DMS53 treated with DMSO at 0.1 percent for 48 hours (cell line): ENCODE results near the gene CDC14B.
"Not testable (repeated sequence)": the region's sequence is repeated elsewhere in the genome, so short reads cannot be mapped to it uniquely, and the experiment has no call there.

Source experiments
- DNase-seq: peaks from one replicate; lab custom pipeline; 2025; ENCODE audit not compliant: unreplicated experiment; lab: John Stamatoyannopoulos, UW

The CDC14B gene

GRCh38 chr9:96626912-96627311 is 7.3 kb upstream of the CDC14B start:
- DNase-seq, result no peak

GRCh38 chr9:96621618-96622017 is 2.0 kb upstream of the CDC14B start:
- DNase-seq, result no peak

DNA sequence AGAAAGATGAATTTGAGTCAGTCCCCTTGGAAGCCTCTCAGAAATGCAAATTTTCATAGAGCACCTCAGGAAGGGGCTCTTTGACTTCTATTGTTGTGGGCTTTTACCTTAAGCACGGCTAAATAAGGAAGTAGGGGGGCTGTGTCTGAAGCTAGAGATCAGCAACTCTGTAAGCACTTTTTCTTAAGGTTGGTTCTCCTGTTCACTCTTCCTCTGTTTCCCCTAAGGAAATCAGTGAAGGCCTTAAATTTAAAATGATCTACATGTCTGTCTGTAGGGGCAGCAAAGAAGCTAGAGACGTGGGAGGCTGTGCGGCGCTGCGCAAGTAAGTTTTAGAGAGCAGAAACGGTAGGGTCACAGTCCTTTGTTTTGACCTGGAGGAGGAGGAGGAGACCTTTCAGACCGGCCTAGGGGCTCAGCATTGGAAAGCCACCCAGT is 1.2 kb upstream of the CDC14B start:
- DNase-seq, result no peak

DNA sequence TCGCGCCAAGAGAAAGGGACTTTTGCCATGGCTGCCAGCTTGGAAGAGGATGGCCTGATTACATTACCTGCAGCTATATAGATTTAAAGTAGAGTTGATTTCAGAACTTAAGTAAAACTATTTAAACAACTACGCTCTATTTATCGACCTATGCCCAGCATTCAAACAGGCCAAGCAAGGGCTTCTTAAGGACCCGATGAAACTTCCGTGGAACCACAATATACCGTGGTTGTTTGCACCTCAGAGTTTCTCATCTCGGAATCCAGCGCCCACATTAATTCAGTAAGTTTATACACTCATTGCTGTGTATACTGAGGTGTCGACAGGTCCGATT is 505 bp upstream of the CDC14B start:
- DNase-seq, result no peak

GRCh38 chr9:96619124-96619465 is 548 bp downstream of the CDC14B start:
- no peak for DNase-seq

GRCh38 chr9:96618209-96619123 is 1.2 kb downstream of the CDC14B start:
- peak; percentile 19 for DNase-seq

- no peak for DNase-seq
Observed at GRCh38 chr9:96617439-96618185, 2.0 kb downstream of the CDC14B start.

- no peak for DNase-seq
Observed at GRCh38 chr9:96616817-96617438, 2.7 kb downstream of the CDC14B start.

DNA sequence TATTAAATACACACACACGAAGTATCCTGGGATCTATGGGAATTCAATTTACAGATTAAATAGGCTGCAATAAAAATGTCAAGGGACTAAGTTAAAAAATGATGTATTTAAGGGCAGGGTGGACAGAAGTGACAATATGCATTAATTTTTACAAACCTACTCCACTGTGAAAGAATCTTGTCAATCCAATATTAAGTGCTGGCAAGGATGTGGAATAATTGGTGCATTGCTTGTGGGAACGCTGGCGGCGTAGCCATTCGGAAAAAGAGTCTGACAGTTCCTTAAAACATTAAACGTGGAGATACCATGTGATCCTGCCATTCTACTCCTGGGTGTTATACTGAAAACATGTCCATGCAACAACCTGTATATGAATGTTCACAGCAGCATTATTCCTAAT is 4.2 kb downstream of the CDC14B start:
- no peak for DNase-seq

- not testable (repeated sequence) for DNase-seq
Observed at GRCh38 chr9:96614664-96615063, 5.0 kb downstream of the CDC14B start.

DNA sequence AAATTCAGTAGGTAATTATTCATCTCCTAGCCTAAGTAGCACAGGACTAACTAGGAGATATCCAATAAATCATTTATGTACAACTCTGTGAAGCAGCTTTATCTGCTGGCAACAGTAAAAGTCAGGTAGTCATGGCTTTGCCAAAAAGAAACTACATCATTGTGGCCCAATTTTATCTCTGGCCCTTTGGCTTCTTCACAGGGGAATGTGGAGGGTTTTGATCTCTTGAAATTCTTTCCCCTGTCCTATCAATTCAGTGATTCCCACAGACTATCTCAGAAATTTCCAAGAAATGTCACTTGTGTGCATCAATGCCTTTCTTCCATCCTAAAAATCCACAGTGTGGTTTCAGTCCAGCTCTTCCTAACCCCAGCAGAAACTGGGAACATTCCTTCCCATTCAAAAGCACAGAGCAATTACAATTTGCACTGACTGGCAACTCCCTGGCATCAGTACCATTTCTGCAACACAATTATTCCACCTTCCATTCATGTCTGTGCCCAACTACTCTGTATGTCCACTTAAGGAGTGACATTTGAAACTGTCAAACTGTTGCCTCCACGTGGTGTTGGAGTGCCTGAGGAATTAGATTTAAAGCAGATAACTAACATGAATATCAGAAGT is 6.6 kb downstream of the CDC14B start:
- no peak for DNase-seq

DNA sequence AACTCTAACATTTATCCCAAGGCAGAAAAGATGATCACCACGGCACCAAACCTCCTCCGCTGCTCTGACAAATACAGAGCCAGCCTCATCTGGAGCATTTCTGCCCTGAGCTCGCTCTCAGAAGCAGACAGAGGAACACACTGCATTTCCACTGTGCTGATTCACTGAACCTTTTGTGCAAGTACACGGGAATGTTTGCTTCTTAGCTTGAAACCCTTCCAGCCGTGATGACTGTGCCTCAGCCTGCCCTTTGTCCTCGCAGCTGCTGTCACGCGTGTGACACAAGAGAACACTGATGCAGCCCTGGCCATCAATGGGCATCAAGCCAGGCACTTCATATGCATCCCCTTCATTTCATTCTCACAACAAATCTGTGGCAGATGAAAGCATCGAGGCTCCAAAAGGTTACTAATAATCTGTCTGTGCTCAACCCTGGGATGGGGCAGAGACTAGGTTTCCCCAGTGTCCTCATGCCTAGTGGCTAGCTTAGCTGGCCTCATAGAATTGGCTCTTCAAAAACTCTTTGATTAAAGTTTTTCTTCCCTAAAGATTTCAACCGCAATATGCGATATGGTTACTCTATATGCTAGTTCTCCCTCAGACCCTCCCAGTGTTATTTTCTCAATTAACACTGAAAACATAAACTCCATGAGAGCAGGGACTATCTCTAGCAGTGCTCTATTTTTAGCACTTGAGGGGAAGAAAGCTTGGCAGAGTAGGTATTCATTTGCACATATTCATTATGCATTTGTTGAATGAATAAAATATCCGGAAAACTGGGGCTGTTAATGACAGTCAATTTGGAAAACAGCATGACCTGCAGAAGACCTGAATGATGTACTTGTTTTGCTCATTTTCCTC is 7.3 kb downstream of the CDC14B start:
- DNase-seq, result peak; percentile 51

DNA sequence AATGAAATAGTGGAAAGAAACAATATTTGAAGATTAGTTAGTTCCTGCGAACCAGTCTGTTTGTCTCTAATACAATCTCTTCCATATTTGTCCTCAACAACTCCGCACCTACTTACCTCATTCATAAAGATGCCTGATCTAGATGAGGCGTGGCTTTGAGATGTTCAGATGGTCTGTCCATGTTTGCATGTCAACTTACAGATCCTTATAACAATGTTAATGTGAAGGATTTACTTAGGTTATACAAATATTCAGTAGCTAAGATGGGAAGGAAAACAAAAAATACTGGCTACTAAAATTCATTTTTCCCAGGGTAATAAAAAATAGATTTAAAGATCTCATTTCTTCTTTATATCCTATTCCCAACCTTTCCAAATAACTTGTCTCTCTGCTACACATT is 8.3 kb downstream of the CDC14B start:
- no peak for DNase-seq

DNA sequence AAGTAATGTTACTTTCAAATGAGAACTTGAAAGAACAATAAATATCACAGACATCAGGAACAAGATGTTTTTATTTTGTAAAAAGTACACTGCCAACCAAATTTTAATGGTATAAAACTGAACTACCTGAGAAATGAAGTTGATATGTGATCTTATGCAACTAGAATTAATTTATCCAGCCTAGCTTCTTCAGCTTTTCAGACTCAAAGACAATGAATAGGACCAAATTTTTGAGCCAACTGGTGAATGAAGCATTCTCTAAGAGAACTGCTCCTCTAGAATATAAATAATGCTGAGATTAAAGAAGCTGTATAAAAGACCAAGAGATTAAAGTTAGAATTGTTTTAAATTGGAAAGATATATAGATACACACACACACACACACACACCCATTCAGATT is 9.9 kb downstream of the CDC14B start:
- no peak for DNase-seq

DNA sequence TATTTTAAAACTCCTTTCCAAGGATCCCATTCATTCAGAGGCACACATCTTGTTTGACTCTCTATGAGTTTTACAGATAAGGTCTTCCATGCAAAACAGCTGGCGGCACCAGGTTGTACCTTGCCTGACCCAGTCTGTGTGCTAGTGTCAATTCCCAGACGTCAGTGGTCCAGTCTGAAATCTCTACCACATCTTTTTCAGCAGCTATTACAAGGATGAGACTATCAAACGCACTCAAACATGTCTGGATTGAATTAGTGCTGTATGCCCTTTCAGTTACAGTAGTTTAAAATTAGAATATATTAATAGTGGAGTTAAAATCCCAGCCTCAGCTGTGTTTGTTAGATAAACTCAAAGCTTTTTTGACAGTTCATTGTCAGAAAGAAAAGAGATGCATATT is 11.7 kb downstream of the CDC14B start:
- DNase-seq, result no peak

DNA sequence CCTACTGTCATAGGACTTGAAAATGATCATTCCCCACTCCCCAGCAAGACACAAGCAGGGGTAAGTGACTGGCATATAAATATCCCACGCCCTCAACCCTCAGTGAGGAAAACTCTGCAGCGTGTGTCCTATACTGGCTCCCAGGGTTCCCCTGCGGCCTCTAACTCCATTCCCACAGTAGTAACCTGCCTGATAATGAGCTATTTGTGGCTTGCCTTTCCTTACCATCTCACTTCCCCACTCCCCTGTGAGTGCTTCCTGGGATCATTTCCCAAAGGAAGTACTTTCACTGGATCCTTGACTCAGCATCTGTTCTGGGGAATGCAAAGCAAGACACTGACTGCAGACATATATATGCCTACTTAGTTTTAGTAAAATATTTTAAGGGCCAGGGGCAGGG is 14.3 kb downstream of the CDC14B start:
- no peak for DNase-seq

DNA sequence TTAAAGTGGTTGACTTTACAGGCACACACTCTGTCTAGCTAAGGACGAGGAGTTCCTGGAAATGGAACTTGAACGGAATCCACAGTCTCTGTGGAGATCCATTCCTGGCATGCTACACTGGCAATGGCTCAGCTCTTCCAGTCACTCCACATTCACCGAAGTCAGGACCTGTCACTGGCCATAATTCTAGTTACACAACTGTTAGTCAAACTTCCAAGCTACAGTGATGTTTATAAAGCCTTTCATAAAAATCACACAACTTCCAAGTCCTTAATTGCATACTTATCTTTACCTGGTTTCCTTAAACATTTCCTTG is 15.7 kb downstream of the CDC14B start:
- no peak for DNase-seq

GRCh38 chr9:96603305-96604003 is 16.2 kb downstream of the CDC14B start:
- no peak for DNase-seq

DNA sequence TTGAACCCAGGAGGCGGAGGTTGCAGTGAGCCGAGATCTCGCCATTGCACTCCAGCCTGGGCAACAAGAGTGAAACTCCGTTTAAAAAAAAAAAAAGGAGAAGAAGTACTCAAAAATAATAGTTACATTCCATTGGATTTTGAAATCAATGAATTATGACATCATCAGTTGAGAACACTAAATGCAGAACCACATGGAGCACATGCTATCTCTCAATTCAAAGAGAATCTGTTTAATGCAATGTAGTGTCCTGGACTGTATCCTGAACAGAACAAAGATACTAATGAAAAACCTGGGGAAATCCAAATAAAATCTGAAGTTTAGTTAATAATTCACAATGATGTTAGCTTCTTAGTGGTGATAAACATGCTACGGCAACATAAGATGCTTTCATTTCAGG is 20.3 kb downstream of the CDC14B start:
- DNase-seq, result no peak

DNA sequence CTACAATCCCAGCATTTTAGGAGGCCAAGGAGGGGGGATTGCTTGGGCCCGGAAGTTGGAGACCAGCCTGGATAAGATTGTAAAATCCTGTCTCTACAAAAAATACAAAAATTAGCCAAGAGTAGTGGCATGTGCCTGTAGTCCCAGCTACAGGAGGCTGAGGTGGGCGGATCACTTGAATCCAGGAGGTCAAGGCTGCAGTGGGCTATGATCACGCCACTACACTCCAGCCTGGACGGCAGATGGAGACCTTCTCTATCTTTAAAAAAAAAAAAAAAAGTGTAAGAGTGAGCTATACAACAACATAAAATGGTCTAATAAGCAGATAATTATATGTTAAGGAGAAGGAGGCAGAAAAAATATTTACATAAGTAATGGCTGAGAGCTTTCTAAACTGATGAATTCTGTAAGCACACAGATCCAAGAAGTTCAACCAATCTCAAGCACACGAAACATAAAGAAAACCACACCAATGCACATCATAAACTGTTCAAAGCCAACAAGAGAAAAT is 23.0 kb downstream of the CDC14B start:
- no peak for DNase-seq
